K562 (cell line): ENCODE data around the gene FDX1. TPM values are rescaled to one million over a fixed set of nuclear protein-coding genes. Genes with fewer than 3 reads are reported as not detected.

ENCODE experiments used
- ATAC-seq: fragments of 200-7000 bp; cut with Tn5 transposase; 3 replicates; pipeline ENCODE4 v1.9.1; 2020; ENCODE audit warnings: moderate library complexity
- BruUV-seq: library from RNA; stranded (reverse); fragments of 400-500 nt; replicated peaks from 2 replicates; lab custom pipeline; 2021; lab: Mats Ljungman, UMichigan
- CTCF ChIA-PET: fragments of 300-600 bp; formaldehyde crosslinking; extraction: SDS; loops from one replicate; lab custom pipeline; 2021; ENCODE audit warnings: low intra/inter-chr PET ratio; lab: Yijun Ruan, JAX
- POLR2A ChIA-PET: fragments of 300-600, 350-650 bp; sonication (Branson Sonifier 250); formaldehyde crosslinking; extraction: SDS; loops from one replicate; lab custom pipeline; 2021; ENCODE audit warnings: antibody characterized with exemption, inconsistent platforms; lab: Yijun Ruan, JAX
- DNase-seq, 4 experiments: peaks; one replicate each; pipeline versions ENCODE4 v3.0.0 to v3.0.0-alpha.2; 2011 to 2018; ENCODE audit warnings: low spot score in 3 of 4, mixed read lengths in 3 of 4; ENCODE audit errors: extremely low read depth in 1 of 4
- FAIRE-seq: peaks from 2 replicates; lab custom pipeline; 2011; peaks lifted over from hg19 to GRCh38; lab: Jason Lieb, UNC
- H2AFZ ChIP-seq: 2 replicates; pipeline ENCODE4 v1.6.0; 2011; ENCODE audit warnings: low read depth, low read length, control low read depth, inconsistent platforms
- H3K27ac ChIP-seq: fragments of 200-600 bp; 3 replicates; pipeline ENCODE4 v1.8.0; 2011; ENCODE audit warnings: low read depth, mild to moderate bottlenecking, control low read depth, inconsistent platforms, low read length, moderate library complexity, mixed read lengths; ENCODE audit errors: extremely low read depth
- H3K27me3 ChIP-seq, 2 experiments: fragments of 300-600 bp in 1 of 2; 2 replicates in 1 of 2; 3 replicates in 1 of 2; pipeline versions ENCODE4 v1.6.0 to v1.8.0; 2011; ENCODE audit warnings: inconsistent platforms in 2 of 2, low read length in 2 of 2, mild to moderate bottlenecking in 1 of 2, mixed read lengths in 1 of 2, moderate library complexity in 1 of 2; ENCODE audit not compliant: control insufficient read depth in 2 of 2, insufficient read depth in 2 of 2
- H3K36me3 ChIP-seq: fragments of 300-600 bp; 3 replicates; pipeline ENCODE4 v1.8.0; 2011; ENCODE audit warnings: mild to moderate bottlenecking, low read length, inconsistent platforms; ENCODE audit not compliant: control insufficient read depth, insufficient read depth
- H3K4me1 ChIP-seq, 2 experiments: fragments of 200-600 bp in 1 of 2; replicated peaks in 1 of 2; 2 replicates in 1 of 2; 3 replicates in 1 of 2; pipeline versions ENCODE4 v1.5.1 to v1.8.0; 2011; ENCODE audit warnings: inconsistent platforms in 2 of 2, low read length in 2 of 2, mild to moderate bottlenecking in 1 of 2, mixed read lengths in 1 of 2, moderate library complexity in 1 of 2; ENCODE audit not compliant: control insufficient read depth in 2 of 2, insufficient read depth in 2 of 2
- H3K4me2 ChIP-seq: 2 replicates; pipeline ENCODE4 v1.6.1; 2011; ENCODE audit warnings: low read length, control low read depth, inconsistent platforms, mixed read lengths; ENCODE audit not compliant: insufficient read depth
- H3K4me3 ChIP-seq: fragments of 200-600 bp; sonication (generic), shearing (Covaris generic); 2 replicates; pipeline ENCODE4 v1.5.1; 2016; ENCODE audit warnings: control low read depth, inconsistent platforms
- H3K79me2 ChIP-seq: fragments of 200-600 bp; 3 replicates; pipeline ENCODE4 v1.8.0; 2011; ENCODE audit warnings: low read length, inconsistent platforms; ENCODE audit not compliant: control insufficient read depth, insufficient read depth
- H3K9ac ChIP-seq, 2 experiments: 2 replicates each; pipeline versions ENCODE4 v1.6.0 to v1.6.1; 2011; ENCODE audit warnings: low read depth in 2 of 2, low read length in 2 of 2, control low read depth in 1 of 2, inconsistent platforms in 1 of 2, mild to moderate bottlenecking in 1 of 2, mixed read lengths in 1 of 2; ENCODE audit not compliant: insufficient read depth in 1 of 2
- H3K9me1 ChIP-seq: one replicate; pipeline ENCODE4 v1.6.0; 2011; ENCODE audit warnings: inconsistent platforms, mild to moderate bottlenecking, low read length, moderate library complexity; ENCODE audit not compliant: control insufficient read depth, insufficient read depth
- H3K9me3 ChIP-seq: replicated peaks from 2 replicates; pipeline ENCODE4 v1.5.1; 2011; ENCODE audit warnings: low read depth, low read length, inconsistent platforms; ENCODE audit not compliant: control insufficient read depth, insufficient read depth
- H4K20me1 ChIP-seq: replicated peaks from 2 replicates; pipeline ENCODE4 v1.6.1; 2011; ENCODE audit warnings: low read length, inconsistent platforms, mixed read lengths; ENCODE audit not compliant: control insufficient read depth, insufficient read depth
- CC2D1A ChIP-seq: fragments of 450-650 bp; IDR thresholded peaks from 2 replicates; pipeline ENCODE4 v1.6.1; 2017; ENCODE audit warnings: mild to moderate bottlenecking
- EZH2 ChIP-seq: IDR thresholded peaks from 2 replicates; pipeline ENCODE4 v1.6.1; 2012; ENCODE audit warnings: low read depth, mild to moderate bottlenecking, inconsistent platforms, low read length, borderline replicate concordance
- HNRNPLL ChIP-seq: fragments of 200-400 bp; formaldehyde crosslinking; IDR thresholded peaks from 2 replicates; pipeline ENCODE4 v1.6.1; 2017; ENCODE audit warnings: low read length, low read depth, mild to moderate bottlenecking; ENCODE audit not compliant: poor library complexity, severe bottlenecking
- MCM3 ChIP-seq: fragments of 450-650 bp; IDR thresholded peaks from 2 replicates; pipeline ENCODE4 v1.6.1; 2016
- NR2C2 ChIP-seq, 2 experiments: fragments of 200-800 bp in 1 of 2; sonication (Bioruptor generic) in 1 of 2; sonication (generic) in 1 of 2; formaldehyde crosslinking in 1 of 2; IDR thresholded peaks; 2 replicates each; pipeline versions ENCODE4 v1.6.1 to v1.8.0; 2016 to 2022; ENCODE audit warnings: mild to moderate bottlenecking in 1 of 2, missing compliant biosample characterization in 1 of 2, missing genetic modification characterization in 1 of 2, missing genetic modification reagents in 1 of 2
- POLR2A ChIP-seq: fragments of 450-650 bp; conservative IDR thresholded peaks from 2 replicates; pipeline ENCODE4 v1.6.1; 2016
- TCF7L2 ChIP-seq: fragments of 150-350 bp; IDR thresholded peaks from 2 replicates; pipeline ENCODE4 v1.6.1; 2016; ENCODE audit warnings: low read depth, mild to moderate bottlenecking, low read length, moderate library complexity
- ZNF280B ChIP-seq: fragments of 250-450 bp; sonication (Bioruptor Pico); IDR thresholded peaks from 2 replicates; pipeline ENCODE4 v1.5.1; 2021; ENCODE audit warnings: mild to moderate bottlenecking
- ZNF316 ChIP-seq: fragments of 450-650 bp; IDR thresholded peaks from 2 replicates; pipeline ENCODE4 v1.6.1; 2016
- ZNF75A ChIP-seq: fragments of 450-650 bp; formaldehyde crosslinking; IDR thresholded peaks from 2 replicates; pipeline ENCODE4 v1.4.0; 2020; ENCODE audit warnings: mild to moderate bottlenecking
- ZNF778 ChIP-seq: fragments of 450-650 bp; formaldehyde crosslinking; IDR thresholded peaks from 2 replicates; pipeline ENCODE4 v1.4.0; 2020; ENCODE audit warnings: mild to moderate bottlenecking, moderate library complexity
- WGBS: fragments of 100-300 bp; shearing (Covaris generic); methylation state at CpG from one replicate; pipeline ENCODE4 v1.1.6; 2016; ENCODE audit warnings: low coverage, mixed read lengths; ENCODE audit not compliant: insufficient coverage; ENCODE audit errors: missing lambda C conversion rate; 5-methylcytosine and 5-hydroxymethylcytosine counted together
- in situ Hi-C: fragments of 300-500 bp; cut with MboI; formaldehyde crosslinking; loops from 4 replicates; pipeline ENCODE4 v1.15.0; 2018; ENCODE audit warnings: inconsistent platforms, mixed read lengths
- intact Hi-C: fragments of 100-400 bp; cut with micrococcal nuclease; formaldehyde crosslinking; loops from 2 replicates; pipeline ENCODE4 v1.14.2; 2022
- polyA plus RNA-seq, 8 experiments: library from polyadenylated mRNA; depleted of rRNA in 4 of 8; stranded (reverse) in 5 of 8; unstranded in 3 of 8; fragments of >200 nt; fragmentation: Nextera tagmentation in 2 of 8; fragmentation: Illumina TruSeq in 1 of 8; extraction: Ambion mirVana in 2 of 8; extraction: Trizol in 1 of 8; gene quantifications; 2 replicates each; pipeline versions ENCODE4 v1.2.1 to v1.2.3, GENCODE V29; 2011 to 2014; ENCODE audit warnings: inconsistent platforms in 1 of 8, missing spikeins in 1 of 8
- total RNA-seq, 7 experiments: library from RNA; depleted of rRNA in 6 of 7; stranded (reverse); fragments of >200 nt in 6 of 7; fragmentation: Illumina TruSeq in 2 of 7; extraction: Trizol in 2 of 7; gene quantifications; 2 replicates each; pipeline versions ENCODE4 v1.2.1 to v1.2.3, GENCODE V29; 2011 to 2021; ENCODE audit warnings: low replicate concordance in 1 of 7
- TF ChIP-seq, protein P1 (sequence below): fragments of 250-450 bp; sonication (Bioruptor Pico); IDR thresholded peaks from 2 replicates; pipeline ENCODE4 v1.4.0; 2020; ENCODE audit warnings: mild to moderate bottlenecking, moderate library complexity
- TF ChIP-seq, protein P2 (sequence below): fragments of 150-350 bp; conservative IDR thresholded peaks from 2 replicates; pipeline ENCODE4 v1.6.1; 2014; ENCODE audit warnings: low read length
- TF ChIP-seq, protein P3 (sequence below): fragments of 450-650 bp; IDR thresholded peaks from 2 replicates; pipeline ENCODE4 v1.7.0; 2016; ENCODE audit warnings: borderline replicate concordance
- TF ChIP-seq, protein P4 (sequence below): fragments of 450-650 bp; formaldehyde crosslinking; IDR thresholded peaks from 2 replicates; pipeline ENCODE4 v1.4.0; 2020; ENCODE audit warnings: mild to moderate bottlenecking, moderate library complexity

Gene FDX1
- total and polyA plus RNA-seq, 9 of the 15 experiments (the other 6 are each of a cell fraction or from before 2014, with no cell fraction given): 6.4 to 14.3 (median 11.4) TPM

- CTCF ChIA-PET: no interaction called here
- H3K27me3 ChIP-seq: peaks cover 0 to 21% of the 10 kb centered on the region in 2 experiments; a peak in 3 of 5 replicates
- in situ Hi-C loops (no loop called here), intact Hi-C loops (no loop called here)
- no peak for FAIRE-seq
- POLR2A ChIA-PET: no interaction called here
- no peak overlapping the region for H3K4me3 ChIP-seq
- ATAC-seq: no peak
- DNase-seq: no peak
- H3K4me1 ChIP-seq: no peaks in the 10 kb centered on the region
- no peak overlapping the region for H3K9ac ChIP-seq
- H3K79me2 ChIP-seq: no peaks in the 10 kb centered on the region
- BruUV-seq: no TSS peak
- no peaks in the 10 kb centered on the region for H3K36me3 ChIP-seq
- no peak overlapping the region for H3K4me2 ChIP-seq
- no peak overlapping the region for H3K27ac ChIP-seq
- 0% methylated on average over 1 of the region's 1 CpG for whole genome bisulfite sequencing
- no peaks in the 10 kb centered on the region for H3K9me1 ChIP-seq
- H2AFZ ChIP-seq: no peak overlapping the region
- no peaks in the 10 kb centered on the region for H3K9me3 ChIP-seq
- H4K20me1 ChIP-seq: no peaks in the 10 kb centered on the region
- TF ChIP-seq, protein P1, sequence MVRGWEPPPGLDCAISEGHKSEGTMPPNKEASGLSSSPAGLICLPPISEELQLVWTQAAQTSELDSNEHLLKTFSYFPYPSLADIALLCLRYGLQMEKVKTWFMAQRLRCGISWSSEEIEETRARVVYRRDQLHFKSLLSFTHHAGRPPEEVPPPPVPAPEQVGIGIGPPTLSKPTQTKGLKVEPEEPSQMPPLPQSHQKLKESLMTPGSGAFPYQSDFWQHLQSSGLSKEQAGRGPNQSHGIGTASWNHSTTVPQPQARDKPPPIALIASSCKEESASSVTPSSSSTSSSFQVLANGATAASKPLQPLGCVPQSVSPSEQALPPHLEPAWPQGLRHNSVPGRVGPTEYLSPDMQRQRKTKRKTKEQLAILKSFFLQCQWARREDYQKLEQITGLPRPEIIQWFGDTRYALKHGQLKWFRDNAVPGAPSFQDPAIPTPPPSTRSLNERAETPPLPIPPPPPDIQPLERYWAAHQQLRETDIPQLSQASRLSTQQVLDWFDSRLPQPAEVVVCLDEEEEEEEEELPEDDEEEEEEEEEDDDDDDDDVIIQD: no peak
- TF ChIP-seq, protein P2, sequence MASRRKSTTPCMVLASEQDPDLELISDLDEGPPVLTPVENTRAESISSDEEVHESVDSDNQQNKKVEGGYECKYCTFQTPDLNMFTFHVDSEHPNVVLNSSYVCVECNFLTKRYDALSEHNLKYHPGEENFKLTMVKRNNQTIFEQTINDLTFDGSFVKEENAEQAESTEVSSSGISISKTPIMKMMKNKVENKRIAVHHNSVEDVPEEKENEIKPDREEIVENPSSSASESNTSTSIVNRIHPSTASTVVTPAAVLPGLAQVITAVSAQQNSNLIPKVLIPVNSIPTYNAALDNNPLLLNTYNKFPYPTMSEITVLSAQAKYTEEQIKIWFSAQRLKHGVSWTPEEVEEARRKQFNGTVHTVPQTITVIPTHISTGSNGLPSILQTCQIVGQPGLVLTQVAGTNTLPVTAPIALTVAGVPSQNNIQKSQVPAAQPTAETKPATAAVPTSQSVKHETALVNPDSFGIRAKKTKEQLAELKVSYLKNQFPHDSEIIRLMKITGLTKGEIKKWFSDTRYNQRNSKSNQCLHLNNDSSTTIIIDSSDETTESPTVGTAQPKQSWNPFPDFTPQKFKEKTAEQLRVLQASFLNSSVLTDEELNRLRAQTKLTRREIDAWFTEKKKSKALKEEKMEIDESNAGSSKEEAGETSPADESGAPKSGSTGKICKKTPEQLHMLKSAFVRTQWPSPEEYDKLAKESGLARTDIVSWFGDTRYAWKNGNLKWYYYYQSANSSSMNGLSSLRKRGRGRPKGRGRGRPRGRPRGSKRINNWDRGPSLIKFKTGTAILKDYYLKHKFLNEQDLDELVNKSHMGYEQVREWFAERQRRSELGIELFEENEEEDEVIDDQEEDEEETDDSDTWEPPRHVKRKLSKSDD: no peak
- TF ChIP-seq ZNF778 (no peak), EZH2 (no peak), ZNF280B (CRISPR knock-in tag) (no peak), MCM3 (no peak), ZNF316 (no peak), CC2D1A (no peak), NR2C2 (CRISPR knock-in tag; IDR thresholded peaks at IDR 0.05) (no peak), NR2C2 (tag; IDR thresholded peaks at IDR 0.05) (no peak), HNRNPLL (no peak), TCF7L2 (no peak), POLR2A (no peak), ZNF75A (CRISPR knock-in tag) (no peak)
- TF ChIP-seq, protein P3, sequence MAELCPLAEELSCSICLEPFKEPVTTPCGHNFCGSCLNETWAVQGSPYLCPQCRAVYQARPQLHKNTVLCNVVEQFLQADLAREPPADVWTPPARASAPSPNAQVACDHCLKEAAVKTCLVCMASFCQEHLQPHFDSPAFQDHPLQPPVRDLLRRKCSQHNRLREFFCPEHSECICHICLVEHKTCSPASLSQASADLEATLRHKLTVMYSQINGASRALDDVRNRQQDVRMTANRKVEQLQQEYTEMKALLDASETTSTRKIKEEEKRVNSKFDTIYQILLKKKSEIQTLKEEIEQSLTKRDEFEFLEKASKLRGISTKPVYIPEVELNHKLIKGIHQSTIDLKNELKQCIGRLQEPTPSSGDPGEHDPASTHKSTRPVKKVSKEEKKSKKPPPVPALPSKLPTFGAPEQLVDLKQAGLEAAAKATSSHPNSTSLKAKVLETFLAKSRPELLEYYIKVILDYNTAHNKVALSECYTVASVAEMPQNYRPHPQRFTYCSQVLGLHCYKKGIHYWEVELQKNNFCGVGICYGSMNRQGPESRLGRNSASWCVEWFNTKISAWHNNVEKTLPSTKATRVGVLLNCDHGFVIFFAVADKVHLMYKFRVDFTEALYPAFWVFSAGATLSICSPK: no peak
- TF ChIP-seq, protein P4, sequence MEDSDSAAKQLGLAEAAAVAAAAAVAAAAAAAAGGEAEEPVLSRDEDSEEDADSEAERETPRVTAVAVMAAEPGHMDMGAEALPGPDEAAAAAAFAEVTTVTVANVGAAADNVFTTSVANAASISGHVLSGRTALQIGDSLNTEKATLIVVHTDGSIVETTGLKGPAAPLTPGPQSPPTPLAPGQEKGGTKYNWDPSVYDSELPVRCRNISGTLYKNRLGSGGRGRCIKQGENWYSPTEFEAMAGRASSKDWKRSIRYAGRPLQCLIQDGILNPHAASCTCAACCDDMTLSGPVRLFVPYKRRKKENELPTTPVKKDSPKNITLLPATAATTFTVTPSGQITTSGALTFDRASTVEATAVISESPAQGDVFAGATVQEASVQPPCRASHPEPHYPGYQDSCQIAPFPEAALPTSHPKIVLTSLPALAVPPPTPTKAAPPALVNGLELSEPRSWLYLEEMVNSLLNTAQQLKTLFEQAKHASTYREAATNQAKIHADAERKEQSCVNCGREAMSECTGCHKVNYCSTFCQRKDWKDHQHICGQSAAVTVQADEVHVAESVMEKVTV (CRISPR knock-in tag): no peak
Observed at GRCh38 chr11:110512026-110512425, 82.3 kb downstream of the FDX1 start.
